ENCODE results near the gene FAM170B.

Gene FAM170B

DNA sequence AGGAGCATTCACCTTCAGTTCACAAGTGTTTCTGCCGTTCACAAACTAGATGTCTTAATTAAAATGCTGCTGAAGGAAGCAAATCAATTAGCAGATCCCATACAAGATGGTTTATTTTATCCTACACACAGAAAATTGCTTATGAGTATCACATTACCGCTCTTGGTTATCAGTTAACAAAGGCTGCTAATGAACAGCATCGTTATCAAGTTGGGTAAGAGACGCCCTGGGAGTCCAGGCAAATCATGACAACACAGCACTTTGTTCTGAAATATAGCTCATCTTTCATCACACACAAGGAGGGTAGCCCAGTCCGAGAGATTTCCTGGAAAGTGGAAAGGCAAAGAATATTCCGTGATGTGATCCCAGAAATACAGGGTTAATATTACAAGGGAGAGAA is 20.8 kb upstream of the FAM170B start:
- no peak for DNase-seq
- intact Hi-C loops (cut with DNase I): no loop called here

- no peak for DNase-seq
- intact Hi-C loops (cut with DNase I): no loop called here
These were observed 20.1 kb upstream of the FAM170B start for GRCh38 chr10:49153971-49154370.

GRCh38 chr10:49153115-49153514 is 19.3 kb upstream of the FAM170B start:
- no peak for DNase-seq
- intact Hi-C loops (cut with DNase I): no loop called here

DNA sequence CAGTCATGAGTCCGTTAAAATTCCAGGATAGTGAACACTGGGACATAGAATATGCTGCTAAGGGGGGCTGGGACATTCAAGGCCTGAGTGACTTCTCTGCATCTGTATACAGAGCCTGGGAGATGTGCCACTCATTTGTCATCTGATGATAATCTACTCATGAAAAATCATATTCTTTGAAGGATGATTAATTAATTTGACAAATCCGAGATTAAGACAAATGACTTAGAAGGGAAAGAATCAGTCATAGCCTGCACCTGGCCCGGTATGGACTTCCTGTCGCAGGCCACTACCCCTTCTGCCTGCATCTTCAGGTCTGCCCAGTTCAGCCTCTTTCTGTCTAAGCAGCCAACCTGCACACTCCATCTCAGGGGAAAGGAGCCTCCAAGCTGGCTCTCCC is 18.8 kb upstream of the FAM170B start:
- DNase-seq: no peak

GRCh38 chr10:49152037-49152436 is 18.2 kb upstream of the FAM170B start:
- intact Hi-C loops (cut with DNase I): no loop called here

More for the DNA sequence above, 18.8 kb upstream of the FAM170B start:
- intact Hi-C loops (cut with DNase I): no loop called here

DNA sequence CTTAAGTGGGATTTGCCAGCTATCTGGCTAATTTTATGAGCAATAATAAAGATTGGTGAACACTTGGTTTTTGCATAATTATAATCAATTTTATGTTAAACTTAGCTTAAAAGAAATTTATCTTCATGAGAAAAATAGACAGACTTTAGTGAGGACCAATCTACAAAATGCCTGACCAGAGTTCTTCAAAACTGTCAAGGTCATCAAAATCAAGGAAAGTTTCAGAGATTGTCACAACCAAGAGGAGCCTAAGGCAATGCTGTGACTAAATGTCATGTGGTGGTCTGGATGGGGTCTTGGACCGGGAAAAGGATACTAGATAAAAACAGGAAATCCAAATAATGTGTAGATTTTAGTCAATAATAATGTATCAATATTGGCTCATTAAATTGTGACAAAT is 17.7 kb upstream of the FAM170B start:
- intact Hi-C loops (cut with DNase I): no loop called here
- DNase-seq: no peak

More at GRCh38 chr10:49152037-49152436, 18.2 kb upstream of the FAM170B start:
- no peak for DNase-seq

- intact Hi-C loops (cut with DNase I): no loop called here
- no peak for DNase-seq
These were observed 17.2 kb upstream of the FAM170B start for GRCh38 chr10:49151025-49151445.

GRCh38 chr10:49150426-49150825 is 16.6 kb upstream of the FAM170B start:
- intact Hi-C loops (cut with DNase I): no loop called here
- no peak for DNase-seq

- intact Hi-C loops (cut with DNase I): no loop called here
- DNase-seq: no peak
These were observed 16.1 kb upstream of the FAM170B start for GRCh38 chr10:49149881-49150280.

GRCh38 chr10:49144058-49144720 is 10.4 kb upstream of the FAM170B start:
- intact Hi-C loops (cut with DNase I): no loop called here
- no peak for DNase-seq

DNA sequence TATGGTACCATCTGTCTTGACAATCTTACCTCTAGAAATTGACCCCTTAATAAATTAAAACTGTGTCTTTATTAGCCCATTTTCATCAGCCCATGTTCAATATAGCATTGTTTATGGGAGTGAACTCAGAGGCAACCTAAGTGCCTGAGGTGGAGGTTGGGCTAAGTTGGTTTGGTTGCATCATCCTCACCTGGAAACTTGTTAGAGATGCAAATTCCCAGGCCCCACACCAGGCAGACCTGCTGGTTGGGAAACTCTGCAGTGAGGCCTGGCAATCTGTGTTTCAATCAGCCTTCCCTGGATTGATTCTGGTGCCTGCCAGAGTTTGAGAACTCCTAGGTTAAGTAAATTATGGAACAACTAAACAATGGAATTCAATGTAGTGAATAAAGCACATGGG is 9.4 kb upstream of the FAM170B start:
- DNase-seq: no peak
- intact Hi-C loops (cut with DNase I): no loop called here

DNA sequence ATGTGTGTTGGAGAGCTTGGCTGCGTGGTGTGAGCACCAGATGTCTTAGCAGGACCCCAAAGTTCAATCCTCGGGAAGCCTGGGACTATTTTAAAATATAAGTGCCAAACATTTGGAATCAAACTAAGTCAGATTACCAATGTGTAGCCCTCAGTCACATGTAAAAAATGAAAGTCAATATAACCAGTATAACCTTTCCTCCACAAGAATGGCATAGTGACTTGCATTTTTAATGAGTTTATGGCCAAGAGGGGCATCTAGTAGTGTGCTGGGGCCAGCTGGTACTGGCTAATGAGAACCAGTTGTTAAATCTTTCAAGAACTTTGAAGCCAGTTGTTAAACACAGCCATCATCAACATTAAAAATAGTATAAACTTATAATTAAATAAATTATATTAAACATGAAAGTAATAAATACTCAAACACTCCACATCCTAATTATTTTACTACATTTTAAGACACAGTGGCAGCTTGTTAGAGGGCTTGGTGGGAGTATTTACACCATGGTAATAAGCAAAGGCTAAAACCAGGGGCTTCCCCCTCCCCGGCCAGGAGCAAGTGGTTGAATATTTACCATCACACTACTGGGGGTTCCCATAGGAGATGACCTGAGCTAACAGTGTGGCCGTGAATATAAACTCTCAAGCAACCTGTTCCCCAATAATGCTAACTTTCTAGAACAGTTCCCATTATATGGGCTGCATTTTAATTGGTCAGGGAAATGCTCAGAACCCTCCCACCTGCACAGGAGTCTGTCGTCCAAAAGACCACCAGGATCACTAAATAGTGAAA is 7.9 kb upstream of the FAM170B start:
- no peak for DNase-seq
- intact Hi-C loops (cut with DNase I): no loop called here

DNA sequence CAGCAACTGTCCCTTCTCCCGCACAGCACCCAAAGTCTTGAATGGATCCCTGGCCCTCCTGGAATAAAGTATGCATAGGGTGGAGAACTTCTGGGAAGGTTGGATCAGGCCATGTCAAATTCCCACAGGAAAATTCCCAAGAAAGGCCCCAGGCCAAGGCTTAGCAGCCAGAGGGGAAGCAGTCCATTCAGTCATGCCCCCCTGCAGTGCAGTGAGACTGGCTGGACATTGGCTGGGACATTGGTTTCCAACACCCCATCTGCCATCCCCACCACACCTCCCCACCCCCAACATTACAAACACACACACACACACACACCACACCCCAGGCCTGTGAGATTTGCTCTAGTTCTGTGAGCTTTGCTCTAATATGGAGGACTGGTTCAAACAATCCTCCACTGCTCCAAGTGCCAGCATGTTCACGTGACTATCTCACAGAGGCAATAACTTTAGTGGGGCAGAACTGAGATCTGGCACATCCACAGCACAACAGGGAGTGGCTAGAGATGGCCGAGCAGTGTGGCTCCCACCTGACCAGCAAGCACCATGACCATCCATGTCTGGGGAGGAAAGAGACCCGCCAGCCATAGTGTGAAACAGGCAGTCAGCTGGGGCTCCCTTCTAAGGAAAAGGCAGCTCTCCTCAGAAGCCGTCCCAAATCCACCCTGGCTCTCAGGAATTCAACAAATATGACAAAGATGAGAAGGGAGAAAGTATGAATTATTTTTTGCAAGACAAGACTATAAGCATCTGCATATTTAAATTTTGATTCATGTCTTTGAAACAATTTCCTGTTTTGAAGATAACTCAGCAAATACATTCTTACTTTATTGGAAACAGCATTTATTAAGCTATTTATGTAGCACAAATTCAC is 6.7 kb upstream of the FAM170B start:
- intact Hi-C loops (cut with DNase I): no loop called here
- DNase-seq: no peak

DNA sequence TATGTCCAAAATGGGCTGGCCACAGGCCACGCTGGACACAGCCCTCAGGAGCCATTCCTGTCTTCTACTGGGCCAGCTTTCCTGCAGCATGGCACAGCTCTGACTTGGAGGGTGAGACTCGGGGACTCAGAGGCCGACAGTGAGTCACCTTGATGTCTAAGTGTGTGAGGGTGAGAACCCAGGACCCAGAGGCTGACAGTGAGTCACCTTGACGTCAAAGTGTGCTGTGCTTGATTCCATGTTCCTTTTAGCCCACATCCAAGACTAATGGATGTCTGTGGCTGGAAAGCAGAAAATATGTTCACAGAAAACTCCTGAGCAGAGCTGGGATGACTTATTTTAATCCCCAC is 6.0 kb upstream of the FAM170B start:
- intact Hi-C loops (cut with DNase I): no loop called here
- no peak for DNase-seq

DNA sequence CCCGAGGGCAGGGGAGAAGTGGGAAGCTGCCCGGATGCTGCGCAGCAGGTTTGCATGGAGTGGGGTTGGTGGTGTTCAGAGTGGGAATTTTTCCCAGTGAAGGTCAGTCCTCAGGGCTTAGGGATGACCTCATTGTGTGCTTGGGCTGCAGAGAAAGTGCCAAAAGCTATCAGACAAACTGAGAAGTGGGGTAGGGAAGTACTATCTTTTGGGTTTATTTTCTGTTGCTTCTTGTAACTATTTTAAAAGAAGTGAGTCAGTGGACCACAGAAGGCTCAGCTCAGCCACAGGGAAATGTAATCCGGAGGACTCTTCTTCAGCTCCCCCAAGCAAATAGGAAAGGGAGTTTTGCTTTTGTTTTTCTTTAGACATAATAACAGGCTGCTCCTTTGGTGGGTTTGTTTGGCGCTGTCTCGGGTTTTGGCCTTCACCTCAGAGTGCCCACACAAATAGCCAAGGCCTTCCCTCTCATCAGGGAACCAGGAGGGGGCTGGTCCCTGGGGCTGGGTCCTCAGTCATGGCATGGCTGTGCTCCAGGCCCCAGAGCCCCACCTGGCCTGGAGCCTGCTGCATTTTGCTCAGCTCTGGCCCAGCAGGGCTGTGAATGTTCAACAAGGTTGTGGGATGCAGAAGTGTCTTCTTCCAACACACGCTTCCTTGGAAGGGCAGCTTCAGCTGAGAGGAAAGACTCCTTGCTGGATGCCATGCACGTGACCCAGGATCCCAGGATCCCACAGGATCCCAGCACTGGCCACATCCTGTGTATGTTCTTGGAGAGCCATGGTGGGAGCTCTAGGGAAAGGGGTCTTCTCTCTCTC is 5.4 kb upstream of the FAM170B start:
- intact Hi-C loops (cut with DNase I): no loop called here
- DNase-seq: no peak

DNA sequence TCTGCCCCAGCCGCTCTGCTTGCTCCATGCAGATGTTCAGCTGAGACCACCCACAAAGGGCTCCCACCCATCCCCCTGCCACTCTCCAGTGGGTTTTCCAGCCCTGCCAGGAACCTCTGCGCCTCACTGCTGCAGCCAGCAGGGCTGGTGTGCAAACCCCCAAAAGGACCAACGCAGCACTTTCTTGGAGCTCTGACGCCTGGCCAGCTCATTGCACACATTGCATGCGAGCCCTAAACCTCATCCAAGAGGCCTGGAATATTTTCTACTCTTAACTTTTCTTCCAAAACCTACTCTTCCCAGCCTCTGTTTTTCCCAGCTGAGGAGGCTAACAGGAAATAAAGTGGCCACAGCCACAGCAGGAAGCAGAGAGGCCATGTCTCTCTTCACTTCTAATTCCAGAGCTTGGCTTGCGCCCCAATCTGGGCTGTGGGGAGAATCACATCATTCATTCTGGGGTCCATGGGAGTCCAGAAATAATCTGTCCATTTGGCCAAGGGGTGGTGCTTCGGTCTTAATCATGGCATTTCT is 4.6 kb upstream of the FAM170B start:
- intact Hi-C loops (cut with DNase I): no loop called here
- no peak for DNase-seq

GRCh38 chr10:49136525-49136924 is 2.7 kb upstream of the FAM170B start:
- DNase-seq: no peak
- intact Hi-C loops (cut with DNase I): no loop called here

GRCh38 chr10:49135575-49136313 is 1.9 kb upstream of the FAM170B start:
- intact Hi-C loops (cut with DNase I): no loop called here
- no peak for DNase-seq

DNA sequence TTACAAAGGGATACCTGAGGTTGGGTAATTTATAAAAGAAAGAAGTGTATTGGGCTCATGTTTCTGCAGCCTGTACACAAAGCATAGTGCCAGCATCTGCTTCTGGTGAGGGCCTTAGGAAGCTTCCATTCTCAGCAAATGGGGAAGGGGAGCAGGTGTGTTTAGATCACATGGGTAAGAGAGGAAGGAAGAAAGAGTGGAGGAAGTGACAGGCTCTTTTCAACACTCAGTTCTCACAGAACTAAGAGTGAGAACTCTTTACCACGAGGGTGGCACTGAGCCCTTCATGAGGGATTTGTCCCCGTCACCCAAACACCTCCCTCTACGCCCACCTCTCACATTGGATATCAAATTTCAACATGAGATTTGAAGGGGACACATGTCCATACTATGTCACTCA is 506 bp upstream of the FAM170B start:
- no peak for DNase-seq
- intact Hi-C loops (cut with DNase I): no loop called here

- intact Hi-C loops (cut with DNase I): no loop called here
- no peak for DNase-seq
These were observed 1.5 kb downstream of the FAM170B start for GRCh38 chr10:49132362-49132737.

All from posterior cingulate gyrus (tissue), 11 donors.